ENCODE data around the gene FOXL2. TPM values are rescaled to one million over a fixed set of nuclear protein-coding genes. Genes with fewer than 3 reads are reported as not detected.

The FOXL2 gene
- total RNA-seq, 6 experiments from 2014 or later = 0.71 to 8.0 (median 7.0) TPM

- peak; percentile 36 for DNase-seq
- Mint-ChIP-seq H3K27me3 (ENCODE audit: insufficient read depth) (peaks cover 44% of the 10 kb centered on the region), H3K4me3 (peak overlapping the region; percentile 76), H3K36me3 (ENCODE audit: low read depth) (no peaks in the 10 kb centered on the region), H3K9me3 (no peaks in the 10 kb centered on the region), H3K4me1 (ENCODE audit: low read depth) (peaks cover 12% of the 10 kb centered on the region), H3K27ac (no peak overlapping the region)
- peak; percentile 96 for TF ChIP-seq CTCF (IDR thresholded peaks at IDR 0.05)
Observed at GRCh38 chr3:138935863-138936740, 10.8 kb downstream of the FOXL2 start.

GRCh38 chr3:138935505-138935862 lies 11.5 kb downstream of the FOXL2 start:
- Mint-ChIP-seq H3K27ac (no peak overlapping the region), H3K9me3 (no peaks in the 10 kb centered on the region), H3K27me3 (ENCODE audit: insufficient read depth) (peaks cover 39% of the 10 kb centered on the region), H3K4me3 (peak overlapping the region; percentile 68), H3K36me3 (ENCODE audit: low read depth) (no peaks in the 10 kb centered on the region), H3K4me1 (ENCODE audit: low read depth) (peaks cover 12% of the 10 kb centered on the region)
- no peak for DNase-seq
- TF ChIP-seq CTCF (IDR thresholded peaks at IDR 0.05) = no peak

GRCh38 chr3:138933981-138934691 lies 12.8 kb downstream of the FOXL2 start:
- no peak overlapping the region for H3K4me3 Mint-ChIP-seq
- no peak for TF ChIP-seq CTCF (IDR thresholded peaks at IDR 0.05)
- H3K9me3 Mint-ChIP-seq = no peaks in the 10 kb centered on the region
- H3K27me3 Mint-ChIP-seq (ENCODE audit: insufficient read depth) = peaks cover 34% of the 10 kb centered on the region
- no peak overlapping the region for H3K27ac Mint-ChIP-seq
- DNase-seq = no peak
- no peaks in the 10 kb centered on the region for H3K36me3 Mint-ChIP-seq (ENCODE audit: low read depth)
- peaks cover 12% of the 10 kb centered on the region for H3K4me1 Mint-ChIP-seq (ENCODE audit: low read depth)

- H3K27me3 Mint-ChIP-seq (ENCODE audit: insufficient read depth) = peaks cover 30% of the 10 kb centered on the region
Observed at GRCh38 chr3:138933068-138933668, 13.8 kb downstream of the FOXL2 start.

More at GRCh38 chr3:138933068-138933668, 13.8 kb downstream of the FOXL2 start:
- H3K36me3 Mint-ChIP-seq (ENCODE audit: low read depth) = no peaks in the 10 kb centered on the region
- DNase-seq = no peak
- H3K4me1 Mint-ChIP-seq (ENCODE audit: low read depth) = peaks cover 12% of the 10 kb centered on the region
- no peak overlapping the region for H3K27ac Mint-ChIP-seq
- no peak overlapping the region for H3K4me3 Mint-ChIP-seq
- H3K9me3 Mint-ChIP-seq = no peaks in the 10 kb centered on the region
- no peak for TF ChIP-seq CTCF (IDR thresholded peaks at IDR 0.05)
